CD4-positive, alpha-beta T cell treated with Interleukin-6 at 100 ng/mL for 8 hours (primary cell): ENCODE measurements around the gene SORL1.
A peak's percentile ranks its signal among the peaks of the same experiment; 100 is the strongest.
"Not testable (repeated sequence)": the region's sequence is repeated elsewhere in the genome, so short reads cannot be mapped to it uniquely, and the experiment has no call there.

Source experiments
- DNase-seq: peaks from one replicate; pipeline ENCODE4 v3.0.0-alpha.2; 2020; ENCODE audit warnings: mixed read lengths, low spot score

The SORL1 gene

GRCh38 chr11:121451986-121452608 lies at the start of gene SORL1:
Gene SORL1 (plus strand): TSS chr11:121452314. CDS start chr11:121452332, 18 bp downstream.
- DNase-seq: peak; percentile 78

GRCh38 chr11:121405646-121406045 lies 46.5 kb upstream of the SORL1 start:
- DNase-seq: no peak

GRCh38 chr11:121406291-121406690 lies 45.8 kb upstream of the SORL1 start:
- no peak for DNase-seq

- DNase-seq: no peak
Observed at GRCh38 chr11:121408830-121409229, 43.3 kb upstream of the SORL1 start.

- DNase-seq: not testable (repeated sequence)
Observed at GRCh38 chr11:121410041-121410440, 42.1 kb upstream of the SORL1 start.

- not testable (repeated sequence) for DNase-seq
Observed at GRCh38 chr11:121411330-121411729, 40.8 kb upstream of the SORL1 start.

- no peak for DNase-seq
Observed at GRCh38 chr11:121412000-121412587, 40.0 kb upstream of the SORL1 start.

GRCh38 chr11:121412711-121413415 lies 39.3 kb upstream of the SORL1 start:
- DNase-seq: no peak

- DNase-seq: no peak
Observed at GRCh38 chr11:121414141-121414913, 37.8 kb upstream of the SORL1 start.

GRCh38 chr11:121415856-121416255 lies 36.3 kb upstream of the SORL1 start:
- no peak for DNase-seq

GRCh38 chr11:121417055-121417551 lies 35.0 kb upstream of the SORL1 start:
- peak; percentile 58 for DNase-seq

GRCh38 chr11:121417607-121418006 lies 34.5 kb upstream of the SORL1 start:
- DNase-seq: no peak

GRCh38 chr11:121418625-121419114 lies 33.4 kb upstream of the SORL1 start:
- peak; percentile 73 for DNase-seq

GRCh38 chr11:121419836-121420235 lies 32.3 kb upstream of the SORL1 start:
- DNase-seq: no peak

GRCh38 chr11:121420398-121420797 lies 31.7 kb upstream of the SORL1 start:
- DNase-seq: no peak

GRCh38 chr11:121421149-121421901 lies 30.8 kb upstream of the SORL1 start:
- DNase-seq: no peak

- DNase-seq: peak; percentile 10
Observed at GRCh38 chr11:121422675-121423074, 29.4 kb upstream of the SORL1 start.

GRCh38 chr11:121425828-121426227 lies 26.3 kb upstream of the SORL1 start:
- no peak for DNase-seq

- peak; percentile 40 for DNase-seq
Observed at GRCh38 chr11:121426476-121427399, 25.4 kb upstream of the SORL1 start.

- no peak for DNase-seq
Observed at GRCh38 chr11:121427400-121427744, 24.7 kb upstream of the SORL1 start.
